Measurements from ENCODE around the gene CARD19. TPM values are rescaled to one million over a fixed set of nuclear protein-coding genes. Genes with fewer than 3 reads are reported as not detected.
A peak's percentile ranks its signal among the peaks of the same experiment; 100 is the strongest.

CARD19 gene
- total RNA-seq, 1 donor from 2014 or later, result 63.3 TPM

GRCh38 chr9:93155716-93156474 lies 59.9 kb downstream of the CARD19 start:
- intact Hi-C loops (cut with DNase I), result no loop called here
- Histone ChIP-seq H3K27me3 (no peaks in the 10 kb centered on the region), H3K4me1 (peaks cover 6% of the 10 kb centered on the region), H3K27ac (no peak overlapping the region), H3K4me3 (no peak overlapping the region), H3K36me3 (no peaks in the 10 kb centered on the region), H3K9me3 (no peaks in the 10 kb centered on the region)
- no peak for DNase-seq (ENCODE audit: extremely low spot score in 2 of 2)
- TF ChIP-seq CTCF (IDR thresholded peaks at IDR 0.05), result no peak
- TF ChIP-seq POLR2A (IDR thresholded peaks at IDR 0.05), result no peak
- TF ChIP-seq POLR2AphosphoS5 (IDR thresholded peaks at IDR 0.05; ENCODE audit: insufficient read depth in 1 of 2, low read depth in 1 of 2), result no peak

GRCh38 chr9:93156475-93157008 lies 60.5 kb downstream of the CARD19 start:
- no peaks in the 10 kb centered on the region for H3K36me3 ChIP-seq
- TF ChIP-seq POLR2AphosphoS5 (IDR thresholded peaks at IDR 0.05; ENCODE audit: insufficient read depth in 1 of 2, low read depth in 1 of 2) (no peak), CTCF (IDR thresholded peaks at IDR 0.05) (no peak), POLR2A (IDR thresholded peaks at IDR 0.05) (no peak)
- no peak overlapping the region for H3K27ac ChIP-seq
- no peak overlapping the region for H3K4me3 ChIP-seq
- no peak for DNase-seq (ENCODE audit: extremely low spot score in 2 of 2)
- no peaks in the 10 kb centered on the region for H3K27me3 ChIP-seq
- intact Hi-C loops (cut with DNase I), result no loop called here
- peaks cover 6% of the 10 kb centered on the region for H3K4me1 ChIP-seq
- no peaks in the 10 kb centered on the region for H3K9me3 ChIP-seq

GRCh38 chr9:93159601-93160471 lies 63.8 kb downstream of the CARD19 start:
- H3K36me3 ChIP-seq, result no peaks in the 10 kb centered on the region
- H3K4me1 ChIP-seq, result peaks cover 6% of the 10 kb centered on the region
- H3K9me3 ChIP-seq, result no peaks in the 10 kb centered on the region
- H3K4me3 ChIP-seq, result no peak overlapping the region
- no peak for DNase-seq (ENCODE audit: extremely low spot score in 2 of 2)
- intact Hi-C loops (cut with DNase I), result loop anchor here (2.0 kb wide), 1 partner anchor 147 kb away; no protein-coding TSS in a partner anchor
- no peak overlapping the region for H3K27ac ChIP-seq
- TF ChIP-seq CTCF (IDR thresholded peaks at IDR 0.05), result peak; percentile 91 to 97 (median 95)
- TF ChIP-seq POLR2AphosphoS5 (IDR thresholded peaks at IDR 0.05; ENCODE audit: insufficient read depth in 1 of 2, low read depth in 1 of 2), result peak in 1 of 2 donors; percentile 24
- no peak for TF ChIP-seq POLR2A (IDR thresholded peaks at IDR 0.05)
- H3K27me3 ChIP-seq, result no peaks in the 10 kb centered on the region

- H3K9me3 ChIP-seq, result no peaks in the 10 kb centered on the region
- TF ChIP-seq POLR2A (IDR thresholded peaks at IDR 0.05), result no peak
- TF ChIP-seq CTCF (IDR thresholded peaks at IDR 0.05), result no peak
- TF ChIP-seq POLR2AphosphoS5 (IDR thresholded peaks at IDR 0.05; ENCODE audit: insufficient read depth in 1 of 2, low read depth in 1 of 2), result no peak
- no peaks in the 10 kb centered on the region for H3K27me3 ChIP-seq
- no peaks in the 10 kb centered on the region for H3K36me3 ChIP-seq
- H3K27ac ChIP-seq, result no peak overlapping the region
- intact Hi-C loops (cut with DNase I), result no loop called here
- peaks cover 6% of the 10 kb centered on the region for H3K4me1 ChIP-seq
- DNase-seq (ENCODE audit: extremely low spot score in 2 of 2), result no peak
- no peak overlapping the region for H3K4me3 ChIP-seq
These were observed 66.0 kb downstream of the CARD19 start for GRCh38 chr9:93161786-93162562.

Other genes starting within 250 kb of the CARD19 start
- 14.0 TPM for gene ZNF484, start 218.2 kb upstream of the CARD19 start, total RNA-seq
- 19.9 TPM for gene FGD3, start 148.7 kb upstream of the CARD19 start, total RNA-seq
- 25.0 TPM for gene SUSD3, start 37.5 kb upstream of the CARD19 start, total RNA-seq
- gene NINJ1, start 38.0 kb downstream of the CARD19 start, total RNA-seq, result 78.6 TPM
- 24.8 TPM for gene WNK2, start 87.9 kb downstream of the CARD19 start, total RNA-seq